Measurements from ENCODE around the gene ANKS6.
A peak's percentile ranks its signal among the peaks of the same experiment; 100 is the strongest.

GRCh38 chr9:98796364-98797101, at the start of gene ANKS6:
- TF ChIP-seq EGR1 (IDR thresholded peaks at IDR 0.05; ENCODE audit: low read depth in 2 of 2) (no peak), CTCF (IDR thresholded peaks at IDR 0.05; ENCODE audit: low read depth, low read length, missing input control) (peak; percentile 59), GABPA (IDR thresholded peaks at IDR 0.05 in 1 of 2, conservative IDR thresholded peaks at IDR 0.05 in 1 of 2) (no peak), JUND (IDR thresholded peaks at IDR 0.05) (no peak), HNF4G (IDR thresholded peaks at IDR 0.05) (no peak), SP1 (IDR thresholded peaks at IDR 0.05) (no peak), YY1 (IDR thresholded peaks at IDR 0.05) (no peak), RAD21 (IDR thresholded peaks at IDR 0.05) (no peak), TAF1 (conservative IDR thresholded peaks at IDR 0.05) (no peak), FOXA2 (IDR thresholded peaks at IDR 0.05) (no peak), ZBTB33 (IDR thresholded peaks at IDR 0.05) (no peak)
- TF ChIP-seq, protein P1, sequence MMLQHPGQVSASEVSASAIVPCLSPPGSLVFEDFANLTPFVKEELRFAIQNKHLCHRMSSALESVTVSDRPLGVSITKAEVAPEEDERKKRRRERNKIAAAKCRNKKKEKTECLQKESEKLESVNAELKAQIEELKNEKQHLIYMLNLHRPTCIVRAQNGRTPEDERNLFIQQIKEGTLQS (IDR thresholded peaks at IDR 0.05): no peak
- TF ChIP-seq, protein P2, sequence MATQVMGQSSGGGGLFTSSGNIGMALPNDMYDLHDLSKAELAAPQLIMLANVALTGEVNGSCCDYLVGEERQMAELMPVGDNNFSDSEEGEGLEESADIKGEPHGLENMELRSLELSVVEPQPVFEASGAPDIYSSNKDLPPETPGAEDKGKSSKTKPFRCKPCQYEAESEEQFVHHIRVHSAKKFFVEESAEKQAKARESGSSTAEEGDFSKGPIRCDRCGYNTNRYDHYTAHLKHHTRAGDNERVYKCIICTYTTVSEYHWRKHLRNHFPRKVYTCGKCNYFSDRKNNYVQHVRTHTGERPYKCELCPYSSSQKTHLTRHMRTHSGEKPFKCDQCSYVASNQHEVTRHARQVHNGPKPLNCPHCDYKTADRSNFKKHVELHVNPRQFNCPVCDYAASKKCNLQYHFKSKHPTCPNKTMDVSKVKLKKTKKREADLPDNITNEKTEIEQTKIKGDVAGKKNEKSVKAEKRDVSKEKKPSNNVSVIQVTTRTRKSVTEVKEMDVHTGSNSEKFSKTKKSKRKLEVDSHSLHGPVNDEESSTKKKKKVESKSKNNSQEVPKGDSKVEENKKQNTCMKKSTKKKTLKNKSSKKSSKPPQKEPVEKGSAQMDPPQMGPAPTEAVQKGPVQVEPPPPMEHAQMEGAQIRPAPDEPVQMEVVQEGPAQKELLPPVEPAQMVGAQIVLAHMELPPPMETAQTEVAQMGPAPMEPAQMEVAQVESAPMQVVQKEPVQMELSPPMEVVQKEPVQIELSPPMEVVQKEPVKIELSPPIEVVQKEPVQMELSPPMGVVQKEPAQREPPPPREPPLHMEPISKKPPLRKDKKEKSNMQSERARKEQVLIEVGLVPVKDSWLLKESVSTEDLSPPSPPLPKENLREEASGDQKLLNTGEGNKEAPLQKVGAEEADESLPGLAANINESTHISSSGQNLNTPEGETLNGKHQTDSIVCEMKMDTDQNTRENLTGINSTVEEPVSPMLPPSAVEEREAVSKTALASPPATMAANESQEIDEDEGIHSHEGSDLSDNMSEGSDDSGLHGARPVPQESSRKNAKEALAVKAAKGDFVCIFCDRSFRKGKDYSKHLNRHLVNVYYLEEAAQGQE (IDR thresholded peaks at IDR 0.05): no peak
- TF ChIP-seq, protein P3, sequence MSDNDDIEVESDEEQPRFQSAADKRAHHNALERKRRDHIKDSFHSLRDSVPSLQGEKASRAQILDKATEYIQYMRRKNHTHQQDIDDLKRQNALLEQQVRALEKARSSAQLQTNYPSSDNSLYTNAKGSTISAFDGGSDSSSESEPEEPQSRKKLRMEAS (IDR thresholded peaks at IDR 0.05): no peak
